H9 (cell line): ENCODE data around the gene AXL. TPM values are rescaled to one million over a fixed set of nuclear protein-coding genes. Genes with fewer than 3 reads are reported as not detected.
A peak's percentile ranks its signal among the peaks of the same experiment; 100 is the strongest.

Experiments used
- DNase-seq: peaks from one replicate; pipeline ENCODE4 v3.0.0-alpha.2; 2017
- H2AFZ ChIP-seq: one replicate; pipeline ENCODE4 v1.6.1; 2013; ENCODE audit warnings: mild to moderate bottlenecking, low read length, control low read depth, moderate library complexity
- H2AK5ac ChIP-seq: 2 replicates; pipeline ENCODE4 v1.6.1; 2013; ENCODE audit warnings: low read length, control low read depth, mixed read lengths; ENCODE audit not compliant: insufficient read length
- H2BK120ac ChIP-seq: one replicate; pipeline ENCODE4 v1.6.1; 2013; ENCODE audit warnings: low read depth, mild to moderate bottlenecking, low read length, control low read depth, inconsistent platforms; ENCODE audit not compliant: poor library complexity, severe bottlenecking
- H2BK12ac ChIP-seq: 2 replicates; pipeline ENCODE4 v1.6.1; 2013; ENCODE audit warnings: low read length, control low read depth, mixed read lengths, low read depth; ENCODE audit not compliant: insufficient read length
- H2BK15ac ChIP-seq: 2 replicates; pipeline ENCODE4 v1.6.1; 2013; ENCODE audit warnings: low read depth, low read length, control low read depth
- H2BK20ac ChIP-seq: one replicate; pipeline ENCODE4 v1.6.1; 2013; ENCODE audit warnings: low read depth, mild to moderate bottlenecking, low read length, control low read depth, inconsistent platforms; ENCODE audit not compliant: poor library complexity, severe bottlenecking
- H2BK5ac ChIP-seq: 2 replicates; pipeline ENCODE4 v1.6.1; 2013; ENCODE audit warnings: low read length, control low read depth, mixed read lengths; ENCODE audit not compliant: insufficient read length
- H3K14ac ChIP-seq: 2 replicates; pipeline ENCODE4 v1.6.1; 2013; ENCODE audit warnings: low read length, control low read depth; ENCODE audit not compliant: insufficient read depth
- H3K18ac ChIP-seq: 2 replicates; pipeline ENCODE4 v1.6.1; 2013; ENCODE audit warnings: low read depth, mild to moderate bottlenecking, mixed read lengths, low read length, control low read depth; ENCODE audit not compliant: insufficient read length
- H3K23ac ChIP-seq: 2 replicates; pipeline ENCODE4 v1.6.1; 2013; ENCODE audit warnings: low read length, control low read depth, mixed read lengths, low read depth; ENCODE audit not compliant: insufficient read length
- H3K23me2 ChIP-seq: 2 replicates; pipeline ENCODE4 v1.6.1; 2013; ENCODE audit warnings: low read depth, mild to moderate bottlenecking, mixed read lengths, low read length, control low read depth; ENCODE audit not compliant: insufficient read length, poor library complexity, severe bottlenecking
- H3K27ac ChIP-seq: 2 replicates; pipeline ENCODE4 v1.5.1; 2013; ENCODE audit warnings: low read length, control low read depth, mixed read lengths, low read depth; ENCODE audit not compliant: insufficient read length
- H3K27me3 ChIP-seq: 2 replicates; pipeline ENCODE4 v1.6.1; 2013; ENCODE audit warnings: low read length, control low read depth, inconsistent platforms; ENCODE audit not compliant: insufficient read depth
- H3K4ac ChIP-seq: 2 replicates; pipeline ENCODE4 v1.6.1; 2013; ENCODE audit warnings: low read depth, mild to moderate bottlenecking, control low read depth, inconsistent platforms, low read length, moderate library complexity
- H3K4me1 ChIP-seq: 2 replicates; pipeline ENCODE4 v1.6.1; 2013; ENCODE audit warnings: low read length, control low read depth, inconsistent platforms; ENCODE audit not compliant: insufficient read depth
- H3K4me2 ChIP-seq: 2 replicates; pipeline ENCODE4 v1.6.1; 2013; ENCODE audit warnings: low read length, control low read depth, mixed read lengths; ENCODE audit not compliant: insufficient read length, insufficient read depth
- H3K56ac ChIP-seq: 2 replicates; pipeline ENCODE4 v1.6.1; 2013; ENCODE audit warnings: low read depth, mild to moderate bottlenecking, mixed read lengths, low read length, control low read depth; ENCODE audit not compliant: insufficient read length
- H3K79me1 ChIP-seq: 2 replicates; pipeline ENCODE4 v1.6.1; 2013; ENCODE audit warnings: low read depth, mild to moderate bottlenecking, moderate library complexity, low read length, control low read depth, inconsistent platforms; ENCODE audit not compliant: insufficient read depth, poor library complexity, severe bottlenecking
- H3K79me2 ChIP-seq: 2 replicates; pipeline ENCODE4 v1.6.1; 2013; ENCODE audit warnings: low read length, control low read depth, inconsistent platforms; ENCODE audit not compliant: insufficient read depth
- H3K9ac ChIP-seq: 2 replicates; pipeline ENCODE4 v1.6.1; 2013; ENCODE audit warnings: low read length, control low read depth, mixed read lengths; ENCODE audit not compliant: insufficient read length; ENCODE audit errors: extremely low read depth
- H3K9me3 ChIP-seq: one replicate; pipeline ENCODE4 v1.6.1; 2013; ENCODE audit warnings: low read depth, low read length, inconsistent platforms; ENCODE audit not compliant: control insufficient read depth
- H3T11ph ChIP-seq: one replicate; pipeline ENCODE4 v1.6.1; 2013; ENCODE audit warnings: mild to moderate bottlenecking, low read length, control low read depth, inconsistent platforms
- H4K20me1 ChIP-seq: one replicate; pipeline ENCODE4 v1.6.1; 2013; ENCODE audit not compliant: control insufficient read depth, insufficient read length, insufficient read depth
- H4K5ac ChIP-seq: 2 replicates; pipeline ENCODE4 v1.6.1; 2013; ENCODE audit warnings: low read depth, mild to moderate bottlenecking, mixed read lengths, low read length, control low read depth; ENCODE audit not compliant: insufficient read length
- H4K8ac ChIP-seq: replicated peaks from 2 replicates; pipeline ENCODE4 v1.6.1; 2013; ENCODE audit warnings: low read length, control low read depth, mixed read lengths, low read depth; ENCODE audit not compliant: insufficient read length
- H4K91ac ChIP-seq: 2 replicates; pipeline ENCODE4 v1.6.1; 2013; ENCODE audit warnings: low read depth, mild to moderate bottlenecking, moderate library complexity, mixed read lengths, low read length, control low read depth; ENCODE audit not compliant: insufficient read length
- H3K27ac Mint-ChIP-seq, 3 experiments: 2 replicates in 2 of 3; 3 replicates in 1 of 3; pipeline ENCODE4 v1.8.0; 2020 to 2021; ENCODE audit warnings: mixed read lengths in 3 of 3, mild to moderate bottlenecking in 1 of 3, moderate library complexity in 1 of 3
- H3K27me3 Mint-ChIP-seq: 2 replicates; pipeline ENCODE4 v1.8.0; 2021; ENCODE audit warnings: low read depth, mild to moderate bottlenecking, moderate library complexity, mixed read lengths
- H3K36me3 Mint-ChIP-seq, 3 experiments: 2 replicates in 2 of 3; 3 replicates in 1 of 3; pipeline ENCODE4 v1.8.0; 2020 to 2021; ENCODE audit warnings: low read depth in 3 of 3, mixed read lengths in 3 of 3; ENCODE audit not compliant: insufficient read depth in 1 of 3
- H3K4me1 Mint-ChIP-seq, 2 experiments: 2 replicates each; pipeline ENCODE4 v1.8.0; 2020; ENCODE audit warnings: mixed read lengths in 2 of 2
- H3K4me3 Mint-ChIP-seq, 2 experiments: 2 replicates in 1 of 2; 3 replicates in 1 of 2; pipeline ENCODE4 v1.8.0; 2020 to 2021; ENCODE audit warnings: mild to moderate bottlenecking in 2 of 2, mixed read lengths in 2 of 2, moderate library complexity in 1 of 2
- H3K9me3 Mint-ChIP-seq, 2 experiments: 2 replicates in 1 of 2; 3 replicates in 1 of 2; pipeline ENCODE4 v1.8.0; 2020; ENCODE audit warnings: mild to moderate bottlenecking in 2 of 2, mixed read lengths in 2 of 2, moderate library complexity in 1 of 2
- CTCF ChIP-seq: fragments of 200-600 bp; sonication (generic); conservative IDR thresholded peaks from 3 replicates; pipeline ENCODE4 v1.8.0; 2021; ENCODE audit warnings: antibody characterized with exemption, mild to moderate bottlenecking
- WGBS: extraction: QIAGEN DNeasy Blood & Tissue Kit; methylation state at CpG from one replicate; pipeline ENCODE4 v1.1.7; 2013; ENCODE audit warnings: missing lambda C conversion rate, low lambda C conversion rate, mixed read lengths; ENCODE audit not compliant: insufficient read length; ENCODE audit errors: extremely low coverage; 5-methylcytosine and 5-hydroxymethylcytosine counted together
- total RNA-seq: library from RNA; stranded (reverse); gene quantifications from 2 replicates; pipeline ENCODE4 v1.2.1, GENCODE V29; 2021

AXL gene
- total RNA-seq, 1 experiment from 2014 or later: 29.4 TPM

DNA sequence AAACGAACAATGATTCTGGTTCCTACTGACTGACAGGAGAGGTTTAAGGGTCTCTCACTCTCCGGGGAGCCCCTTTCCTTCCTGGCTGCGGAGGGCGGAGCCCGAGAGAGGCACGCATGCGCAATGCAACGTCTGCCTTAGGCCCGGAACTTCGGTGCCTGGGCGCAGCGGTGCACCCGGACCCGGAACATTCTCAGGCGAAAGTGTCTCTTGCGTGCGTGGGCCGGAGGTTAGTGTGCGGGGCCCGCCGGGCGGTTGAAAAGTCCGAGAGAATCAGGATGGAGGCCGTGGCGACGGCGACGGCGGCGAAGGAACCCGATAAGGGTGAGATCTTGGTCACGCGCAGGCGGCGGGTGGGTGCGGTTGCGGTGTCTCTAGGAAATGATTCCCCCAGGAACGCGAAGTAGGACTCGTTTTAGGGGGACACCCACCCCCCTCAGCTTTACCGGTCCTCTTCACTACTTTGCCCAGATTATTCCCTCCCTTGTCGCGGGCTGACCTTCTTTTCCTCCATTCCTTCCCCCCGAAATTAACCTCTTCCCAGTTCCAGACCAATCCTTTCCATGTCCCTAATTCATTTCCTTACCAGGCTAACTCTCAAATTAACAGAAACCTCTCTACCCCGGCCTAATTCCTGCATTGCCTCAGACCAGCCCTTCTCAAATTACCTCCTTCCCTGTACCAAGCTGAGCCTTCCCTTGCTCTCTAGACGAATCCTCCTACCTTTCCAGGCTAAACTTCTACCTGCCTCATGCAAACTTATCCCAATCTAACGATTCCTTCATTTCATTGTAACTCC lies 91.2 kb downstream of the AXL start, which contains the start of gene CCDC97:
Gene CCDC97, plus strand, starts transcription at position 140 of the 799 bp plus-strand sequence. Its CDS starts 139 bp downstream, at position 279.
- Histone ChIP-seq H3K14ac (peak within 1 kb of the TSS; percentile 94), H3K4me2 (peak within 1 kb of the TSS; percentile 92), H2BK120ac (no peak within 1 kb of the TSS), H3T11ph (no peak within 1 kb of the TSS), H2BK20ac (no peak within 1 kb of the TSS), H3K56ac (no peak within 1 kb of the TSS), H3K23me2 (peaks cover 12% of the 10 kb centered on the region), H4K20me1 (peaks cover 2% of the 10 kb centered on the region), H3K4me1 (no peaks in the 10 kb centered on the region), H3K27ac (no peak within 1 kb of the TSS), H4K5ac (no peak within 1 kb of the TSS), H2BK5ac (no peak within 1 kb of the TSS), H3K9me3 (no peaks in the 10 kb centered on the region), H3K9ac (peak within 1 kb of the TSS; percentile 81), H3K23ac (no peak within 1 kb of the TSS), H2AFZ (peak within 1 kb of the TSS; percentile 80), H3K18ac (peak within 1 kb of the TSS; percentile 83), H4K91ac (no peak within 1 kb of the TSS), H4K8ac (no peak within 1 kb of the TSS), H2BK15ac (no peak within 1 kb of the TSS), H3K4ac (no peak within 1 kb of the TSS), H2BK12ac (no peak within 1 kb of the TSS), H3K79me2 (no peaks in the 10 kb centered on the region), H2AK5ac (no peak within 1 kb of the TSS), H3K27me3 (no peaks in the 10 kb centered on the region), H3K79me1 (no peaks in the 10 kb centered on the region)
- no CpG with 5 or more reads among the region's 47 CpGs for WGBS
- H3K9me3 Mint-ChIP-seq: peaks cover 0 to 3% of the 10 kb centered on the region in 2 experiments; a peak in 1 of 5 replicates
- peak; percentile 89 for DNase-seq
- H3K27me3 Mint-ChIP-seq: peaks cover 1% of the 10 kb centered on the region; the same call in 1 of the 2 replicates
- H3K36me3 Mint-ChIP-seq: peaks cover 24 to 54% (median 53%) of the 10 kb centered on the region in 3 experiments; a peak in 6 of 7 replicates
- peak within 1 kb of the TSS; percentile 98 to 100 (median 100) for H3K27ac Mint-ChIP-seq
- H3K4me3 Mint-ChIP-seq: peak within 1 kb of the TSS; percentile 92 to 98
- no peak for TF ChIP-seq CTCF
- peaks cover 20 to 33% of the 10 kb centered on the region in 2 experiments for H3K4me1 Mint-ChIP-seq
